Mesodermal cell (in vitro differentiated cells): Measurements from ENCODE around the gene FANCE.

Experiments
- H3K27ac ChIP-seq: 2 replicates; pipeline ENCODE4 v1.7.0; 2013; ENCODE audit warnings: mild to moderate bottlenecking, low read depth, low read length, moderate library complexity; ENCODE audit not compliant: severe bottlenecking
- H3K36me3 ChIP-seq: 2 replicates; pipeline ENCODE4 v1.7.1; 2013; ENCODE audit warnings: mild to moderate bottlenecking, low read length, moderate library complexity; ENCODE audit not compliant: control insufficient read depth, insufficient read depth
- H3K4me1 ChIP-seq: one replicate; pipeline ENCODE4 v1.7.1; 2013; ENCODE audit warnings: mild to moderate bottlenecking, low read length; ENCODE audit not compliant: insufficient read depth, control insufficient read depth, poor library complexity, severe bottlenecking
- H3K4me3 ChIP-seq: 2 replicates; pipeline ENCODE4 v1.7.0; 2013; ENCODE audit warnings: low read length, control low read depth, mild to moderate bottlenecking; ENCODE audit not compliant: insufficient read depth, poor library complexity, severe bottlenecking; ENCODE audit errors: extremely low read depth
- H3K9me3 ChIP-seq: 2 replicates; pipeline ENCODE4 v1.7.1; 2013; ENCODE audit warnings: mild to moderate bottlenecking, low read length, moderate library complexity; ENCODE audit not compliant: control insufficient read depth
- WGBS, 2 experiments: methylation state at CpG; one replicate each; pipeline ENCODE4 v1.1.5; 2013; ENCODE audit warnings: missing lambda C conversion rate in 2 of 2; ENCODE audit not compliant: insufficient coverage in 2 of 2; 5-methylcytosine and 5-hydroxymethylcytosine counted together

The FANCE gene

DNA sequence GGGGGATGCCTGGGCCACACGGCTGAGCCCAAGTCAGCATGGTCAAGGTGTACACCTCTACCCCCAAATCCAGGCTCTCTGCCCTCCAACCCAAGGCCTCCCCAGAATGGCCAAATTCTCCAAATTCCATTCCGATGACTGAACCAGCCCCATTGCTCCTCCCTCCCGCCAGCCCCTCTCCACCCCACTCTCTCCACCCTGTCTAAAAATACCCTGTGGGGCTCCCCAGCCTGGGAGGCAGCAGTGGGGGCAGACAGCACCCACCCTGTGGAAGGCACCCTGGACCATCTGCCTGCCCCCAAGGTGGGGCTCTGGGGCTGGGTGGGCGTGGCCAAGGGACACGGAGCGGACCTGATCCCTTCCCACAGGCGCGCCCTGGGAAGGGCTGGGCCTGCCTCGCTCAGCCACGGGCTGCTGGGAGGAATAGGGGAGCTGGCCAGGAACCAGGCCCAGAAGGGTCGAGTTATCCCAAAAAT, 33.3 kb downstream of the FANCE start:
- peak overlapping the region; percentile 89 for H3K27ac ChIP-seq
- H3K4me1 ChIP-seq, result peaks cover 53% of the 10 kb centered on the region
- peaks cover 48% of the 10 kb centered on the region for H3K36me3 ChIP-seq
- H3K9me3 ChIP-seq, result no peaks in the 10 kb centered on the region
- WGBS, 2 experiments, result 39 to 45% methylated on average over 10 to 11 of the region's 11 CpGs
- no peak overlapping the region for H3K4me3 ChIP-seq

DNA sequence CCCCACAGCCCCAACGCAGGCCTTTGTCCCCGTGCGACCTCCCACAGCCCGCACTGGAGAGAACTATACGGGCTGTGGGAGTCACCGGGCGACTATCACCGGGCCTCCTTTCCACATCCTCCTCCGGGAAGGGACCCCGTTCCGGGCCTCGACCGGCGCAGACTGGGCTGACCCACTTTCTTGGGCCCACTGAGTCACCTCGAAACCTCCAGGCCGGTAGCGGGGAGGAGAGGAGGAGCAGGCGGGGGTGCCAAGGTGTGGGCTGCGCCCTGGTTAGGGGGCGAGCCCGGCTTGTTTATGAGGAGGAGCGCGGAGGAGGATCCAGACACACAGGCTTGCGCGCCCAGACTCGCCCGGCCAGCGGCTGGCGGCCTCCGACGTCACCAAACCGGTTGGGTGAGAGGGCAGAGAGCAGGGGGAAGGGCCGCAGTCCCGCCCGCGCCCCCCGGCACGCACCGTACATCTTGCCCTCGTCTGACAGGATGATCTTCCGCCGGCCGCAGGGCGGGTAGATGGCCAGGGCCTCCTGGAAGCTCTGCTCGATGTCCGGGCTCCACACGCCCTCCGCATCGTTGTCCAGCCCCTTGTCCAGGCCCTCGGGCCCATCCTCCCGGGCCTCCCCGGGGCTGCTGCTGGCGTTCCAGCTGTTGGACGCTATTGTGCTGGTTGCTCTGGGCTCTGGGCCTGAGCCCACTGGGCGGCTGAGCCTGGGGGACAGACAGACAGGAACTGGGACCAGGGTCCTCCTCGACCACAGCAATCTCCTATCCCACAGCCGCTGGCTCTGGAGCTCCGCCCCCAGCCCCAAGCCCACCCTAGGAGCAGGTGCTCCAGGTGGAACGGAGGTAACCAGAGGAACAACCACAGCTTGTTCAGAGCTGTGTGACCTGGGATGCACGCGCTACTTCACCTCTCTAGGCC, 34.1 kb downstream of the FANCE start:
- peaks cover 62% of the 10 kb centered on the region for H3K4me1 ChIP-seq
- peak overlapping the region; percentile 89 for H3K27ac ChIP-seq
- no peaks in the 10 kb centered on the region for H3K9me3 ChIP-seq
- H3K4me3 ChIP-seq, result no peak overlapping the region
- H3K36me3 ChIP-seq, result peaks cover 42% of the 10 kb centered on the region
- 86 to 89% methylated on average over 52 to 61 of the region's 61 CpGs for WGBS, 2 experiments

DNA sequence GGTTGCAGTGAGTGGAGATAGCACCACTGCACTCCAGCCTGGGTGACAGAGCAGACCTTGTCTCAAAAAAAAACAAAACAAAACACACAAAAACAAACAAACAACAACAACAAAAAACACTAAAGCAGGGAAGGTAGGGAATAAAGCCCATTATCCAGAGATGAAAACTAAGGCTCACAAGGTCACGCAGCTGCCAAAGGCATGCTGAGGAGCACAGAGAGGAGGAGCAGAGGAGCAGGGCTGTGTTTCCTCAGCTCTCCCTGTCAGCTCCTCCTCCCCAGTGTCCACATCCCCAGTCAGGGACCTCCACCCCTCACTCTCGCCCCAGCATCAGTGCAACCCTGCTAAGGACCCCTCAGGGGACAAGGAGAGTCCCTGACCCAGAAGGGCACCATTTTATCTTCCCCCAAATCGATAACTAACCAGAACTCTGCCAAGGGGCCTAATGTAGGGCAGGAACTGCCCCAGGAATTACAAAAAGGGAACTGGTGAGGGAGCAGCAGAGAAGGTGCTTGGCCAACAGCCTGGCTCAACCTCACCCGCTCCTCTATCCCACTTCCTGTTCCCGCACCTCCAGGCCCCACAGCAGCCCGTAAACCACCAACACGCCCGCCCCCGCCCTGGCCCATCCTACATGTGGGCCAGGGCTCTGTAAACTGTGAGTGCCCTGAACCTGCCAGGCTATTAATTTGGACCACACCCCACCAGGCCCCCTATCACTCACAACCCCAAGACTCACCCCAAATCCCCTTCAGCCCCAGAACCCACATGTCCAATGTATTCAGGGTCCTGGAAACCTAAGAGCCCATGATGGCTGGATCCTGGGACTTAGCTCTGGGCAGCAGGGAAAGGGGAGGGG, 35.7 kb downstream of the FANCE start:
- Histone ChIP-seq H3K4me3 (no peak overlapping the region), H3K36me3 (peaks cover 28% of the 10 kb centered on the region), H3K9me3 (no peaks in the 10 kb centered on the region), H3K4me1 (peaks cover 78% of the 10 kb centered on the region), H3K27ac (peak overlapping the region; percentile 59)
- 56 to 81% methylated on average over 4 to 7 of the region's 9 CpGs for WGBS, 2 experiments

- Histone ChIP-seq H3K27ac (peak overlapping the region; percentile 51), H3K36me3 (peaks cover 28% of the 10 kb centered on the region), H3K4me1 (peaks cover 84% of the 10 kb centered on the region), H3K9me3 (no peaks in the 10 kb centered on the region), H3K4me3 (no peak overlapping the region)
- WGBS, 2 experiments, result 83 to 85% methylated on average over 7 to 8 of the region's 9 CpGs
These were observed 36.4 kb downstream of the FANCE start for GRCh38 chr6:35488517-35488862.

GRCh38 chr6:35489066-35489465, 36.9 kb downstream of the FANCE start:
- Histone ChIP-seq H3K4me3 (no peak overlapping the region), H3K4me1 (peaks cover 89% of the 10 kb centered on the region), H3K36me3 (peaks cover 25% of the 10 kb centered on the region), H3K27ac (no peak overlapping the region), H3K9me3 (no peaks in the 10 kb centered on the region)
- 86% methylated on average over 1 of the region's 1 CpG; no CpG with 5 or more reads in 1 of the 2 experiments for WGBS, 2 experiments

DNA sequence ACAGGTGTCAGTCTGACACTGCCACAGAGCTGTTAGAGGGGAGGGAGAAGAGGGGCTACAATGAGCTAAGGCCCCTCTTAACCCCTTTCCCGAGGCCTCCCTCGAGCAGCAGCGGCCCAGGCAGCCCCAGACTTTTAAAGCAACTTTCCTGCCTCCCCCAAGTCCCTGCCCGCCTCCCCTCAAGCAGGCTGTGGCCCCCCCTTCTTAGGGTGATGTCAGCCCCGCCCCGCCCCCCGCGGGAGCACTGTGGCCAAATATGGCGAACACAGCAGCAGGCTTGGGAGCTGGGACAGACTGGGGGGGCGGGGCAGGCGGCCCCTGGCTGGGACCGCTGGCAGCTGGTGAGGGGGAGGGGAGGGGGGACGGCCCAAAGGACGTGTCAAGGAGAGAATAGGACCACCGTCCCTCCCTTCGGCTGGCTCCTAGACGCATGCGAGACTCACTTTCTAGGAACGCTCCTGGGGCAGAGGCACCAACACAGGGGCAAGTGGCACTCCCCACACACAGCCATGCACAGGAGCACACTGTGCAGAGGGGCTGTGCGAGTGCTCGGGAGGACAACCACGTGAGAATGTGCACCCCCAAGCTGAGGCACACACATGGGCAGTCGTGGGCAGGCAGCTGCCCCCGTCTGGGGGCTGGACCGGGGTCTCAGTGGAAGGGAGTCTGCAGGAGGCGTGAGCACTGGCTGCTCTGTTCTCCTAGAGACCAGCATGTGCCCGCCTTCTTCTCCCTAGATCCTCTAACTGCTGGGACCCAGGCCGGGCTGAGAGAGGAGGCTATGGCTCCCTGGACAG, 38.1 kb downstream of the FANCE start:
- Histone ChIP-seq H3K27ac (peak overlapping the region; percentile 67), H3K4me3 (peak overlapping the region; percentile 18), H3K36me3 (peaks cover 18% of the 10 kb centered on the region), H3K9me3 (no peaks in the 10 kb centered on the region), H3K4me1 (peaks cover 91% of the 10 kb centered on the region)
- 2 to 12% methylated on average over 10 to 12 of the region's 28 CpGs for WGBS, 2 experiments

GRCh38 chr6:35490821-35491557, 38.9 kb downstream of the FANCE start:
- no peaks in the 10 kb centered on the region for H3K9me3 ChIP-seq
- peaks cover 89% of the 10 kb centered on the region for H3K4me1 ChIP-seq
- H3K27ac ChIP-seq, result peak overlapping the region; percentile 67
- peaks cover 18% of the 10 kb centered on the region for H3K36me3 ChIP-seq
- WGBS, 2 experiments, result 18 to 30% methylated on average over 6 to 8 of the region's 8 CpGs
- H3K4me3 ChIP-seq, result peak overlapping the region; percentile 5

DNA sequence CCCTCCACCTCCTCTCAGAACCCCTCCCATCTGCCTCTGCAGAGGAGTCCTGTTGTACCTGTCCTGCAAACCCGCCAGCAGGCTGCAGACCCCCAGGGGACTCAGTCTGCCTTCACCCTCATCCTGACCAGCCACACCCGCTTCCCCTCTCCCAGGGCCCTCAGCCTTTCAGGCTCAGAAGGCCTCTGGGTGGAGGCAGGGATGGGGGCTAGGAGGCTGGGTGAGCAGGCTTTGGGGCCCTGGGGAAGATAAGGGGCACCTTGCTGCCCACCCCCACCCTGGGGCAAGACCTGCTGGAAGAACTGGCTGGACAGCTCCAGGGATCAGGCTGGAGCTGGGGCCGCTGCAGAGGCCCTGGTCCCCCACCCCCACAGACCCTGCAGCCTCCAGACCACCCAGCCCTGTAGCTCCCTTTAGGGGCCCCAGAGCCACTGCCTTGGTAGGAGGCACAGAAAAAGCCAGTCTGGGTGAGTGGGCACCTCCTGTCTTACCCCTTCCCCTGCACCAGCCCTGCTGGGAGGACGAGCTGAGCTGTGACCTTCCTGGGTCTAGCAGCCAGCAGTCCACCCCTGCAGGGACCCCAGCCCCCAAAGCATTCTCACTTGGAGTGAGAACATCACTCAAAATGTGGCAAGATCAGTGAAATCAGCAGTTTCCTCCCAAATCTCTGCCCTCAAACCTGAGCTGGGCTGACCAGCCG, 39.6 kb downstream of the FANCE start:
- peaks cover 82% of the 10 kb centered on the region for H3K4me1 ChIP-seq
- H3K36me3 ChIP-seq, result peaks cover 11% of the 10 kb centered on the region
- 47 to 52% methylated on average over 2 to 3 of the region's 5 CpGs for WGBS, 2 experiments
- peak overlapping the region; percentile 67 for H3K27ac ChIP-seq
- H3K9me3 ChIP-seq, result no peaks in the 10 kb centered on the region
- no peak overlapping the region for H3K4me3 ChIP-seq

GRCh38 chr6:35492258-35492973, 40.3 kb downstream of the FANCE start:
- no peaks in the 10 kb centered on the region for H3K9me3 ChIP-seq
- H3K4me3 ChIP-seq, result no peak overlapping the region
- H3K36me3 ChIP-seq, result peaks cover 11% of the 10 kb centered on the region
- WGBS, 2 experiments, result 27% methylated on average over 2 of the region's 7 CpGs; no CpG with 5 or more reads in 1 of the 2 experiments
- H3K27ac ChIP-seq, result peak overlapping the region; percentile 23
- peaks cover 77% of the 10 kb centered on the region for H3K4me1 ChIP-seq
